Skeletal muscle tissue (tissue), 4 donors: ENCODE measurements around the gene MTA1. TPM values are rescaled to one million over a fixed set of nuclear protein-coding genes. Genes with fewer than 3 reads are reported as not detected.

ENCODE experiments used
- H3K27ac ChIP-seq: one replicate; pipeline ENCODE4 v1.7.0; 2013; ENCODE audit warnings: mild to moderate bottlenecking, low read depth, low read length, inconsistent platforms
- H3K27me3 ChIP-seq, 3 donors: one replicate each; pipeline ENCODE4 v1.7.0; 2013; ENCODE audit warnings: low read length in 3 of 3; ENCODE audit not compliant: control insufficient read depth in 3 of 3, insufficient read depth in 3 of 3
- H3K36me3 ChIP-seq, 3 donors: one replicate each; pipeline ENCODE4 v1.7.0; 2013; ENCODE audit warnings: low read length in 3 of 3; ENCODE audit not compliant: control insufficient read depth in 3 of 3, insufficient read depth in 3 of 3
- H3K4me1 ChIP-seq, 3 donors: one replicate each; pipeline ENCODE4 v1.7.0; 2013; ENCODE audit warnings: low read length in 3 of 3, mild to moderate bottlenecking in 3 of 3; ENCODE audit not compliant: control insufficient read depth in 3 of 3, insufficient read depth in 3 of 3
- H3K4me3 ChIP-seq, 3 donors: one replicate each; pipeline ENCODE4 v1.7.0; 2013; ENCODE audit warnings: low read length in 3 of 3
- H3K9ac ChIP-seq, 3 donors: one replicate each; pipeline ENCODE4 v1.7.0; 2013; ENCODE audit warnings: low read length in 3 of 3, mild to moderate bottlenecking in 3 of 3, moderate library complexity in 2 of 3, low read depth in 1 of 3
- H3K9me3 ChIP-seq, 3 donors: one replicate each; pipeline ENCODE4 v1.7.0; 2013; ENCODE audit warnings: low read length in 3 of 3; ENCODE audit not compliant: control insufficient read depth in 3 of 3
- total RNA-seq: library from RNA; depleted of rRNA; stranded (reverse); fragments of >200 nt; gene quantifications from one replicate; pipeline ENCODE4 v1.2.3, GENCODE V29; 2014
- donor health status: Osteomylitis.

The MTA1 gene
- total RNA-seq, 1 donor from 2014 or later: 19.3 TPM

- H3K27me3 ChIP-seq: peaks cover 8 to 30% (median 16%) of the 10 kb centered on the region in 3 donors
Measured at GRCh38 chr14:105409364-105409763, 10.3 kb upstream of the MTA1 start.

GRCh38 chr14:105410642-105411016, 9.0 kb upstream of the MTA1 start:
- H3K27me3 ChIP-seq: peaks cover 8 to 30% (median 16%) of the 10 kb centered on the region in 3 donors
- H3K9ac ChIP-seq: no peak overlapping the region
- no peaks in the 10 kb centered on the region for H3K36me3 ChIP-seq
- H3K9me3 ChIP-seq: no peaks in the 10 kb centered on the region
- H3K4me1 ChIP-seq: peaks cover 10 to 29% (median 26%) of the 10 kb centered on the region in 3 donors
- peak overlapping the region in 2 of 3 donors; percentile 32 to 35 for H3K4me3 ChIP-seq
- no peak overlapping the region for H3K27ac ChIP-seq

More at GRCh38 chr14:105409364-105409763, 10.3 kb upstream of the MTA1 start:
- Histone ChIP-seq H3K4me3 (no peak overlapping the region), H3K9ac (no peak overlapping the region), H3K4me1 (peaks cover 10 to 21% (median 20%) of the 10 kb centered on the region in 3 donors), H3K36me3 (no peaks in the 10 kb centered on the region), H3K9me3 (no peaks in the 10 kb centered on the region), H3K27ac (no peak overlapping the region)

- Histone ChIP-seq H3K9me3 (no peaks in the 10 kb centered on the region), H3K27ac (no peak overlapping the region), H3K9ac (peak overlapping the region in 1 of 3 donors; percentile 25), H3K4me1 (peaks cover 10 to 33% (median 32%) of the 10 kb centered on the region in 3 donors), H3K36me3 (no peaks in the 10 kb centered on the region), H3K4me3 (peak overlapping the region; percentile 32 to 45 (median 35)), H3K27me3 (peaks cover 8 to 30% (median 16%) of the 10 kb centered on the region in 3 donors)
Measured at GRCh38 chr14:105411017-105411941, 8.3 kb upstream of the MTA1 start.

GRCh38 chr14:105411985-105412770, 7.4 kb upstream of the MTA1 start:
- H3K9ac ChIP-seq: no peak overlapping the region
- H3K4me1 ChIP-seq: peaks cover 10 to 34% (median 33%) of the 10 kb centered on the region in 3 donors
- no peak overlapping the region for H3K4me3 ChIP-seq
- H3K9me3 ChIP-seq: no peaks in the 10 kb centered on the region
- no peak overlapping the region for H3K27ac ChIP-seq
- peaks cover 8 to 30% (median 16%) of the 10 kb centered on the region in 3 donors for H3K27me3 ChIP-seq
- no peaks in the 10 kb centered on the region for H3K36me3 ChIP-seq

- no peaks in the 10 kb centered on the region for H3K9me3 ChIP-seq
- no peak overlapping the region for H3K27ac ChIP-seq
- H3K36me3 ChIP-seq: no peaks in the 10 kb centered on the region
- peak overlapping the region in 1 of 3 donors; percentile 45 for H3K9ac ChIP-seq
- peaks cover 8 to 30% (median 16%) of the 10 kb centered on the region in 3 donors for H3K27me3 ChIP-seq
- no peak overlapping the region for H3K4me3 ChIP-seq
- peaks cover 10 to 34% (median 33%) of the 10 kb centered on the region in 3 donors for H3K4me1 ChIP-seq
Measured at GRCh38 chr14:105412771-105413543, 6.7 kb upstream of the MTA1 start.

- peaks cover 11 to 38% (median 36%) of the 10 kb centered on the region in 3 donors for H3K4me1 ChIP-seq
- peaks cover 8 to 30% (median 16%) of the 10 kb centered on the region in 3 donors for H3K27me3 ChIP-seq
- peak overlapping the region in 1 of 3 donors; percentile 45 for H3K9ac ChIP-seq
- no peaks in the 10 kb centered on the region for H3K9me3 ChIP-seq
- H3K4me3 ChIP-seq: no peak overlapping the region
- no peaks in the 10 kb centered on the region for H3K36me3 ChIP-seq
- no peak overlapping the region for H3K27ac ChIP-seq
Measured at GRCh38 chr14:105413544-105413886, 6.1 kb upstream of the MTA1 start.

- Histone ChIP-seq H3K9ac (peak overlapping the region; percentile 61 to 73 (median 72)), H3K27ac (peak overlapping the region; percentile 62), H3K4me1 (peaks cover 20 to 49% (median 46%) of the 10 kb centered on the region in 3 donors), H3K27me3 (peaks cover 8 to 29% (median 16%) of the 10 kb centered on the region in 3 donors), H3K36me3 (no peaks in the 10 kb centered on the region), H3K9me3 (no peaks in the 10 kb centered on the region), H3K4me3 (peak overlapping the region; percentile 57 to 62 (median 58))
Measured at GRCh38 chr14:105414456-105415371, 4.9 kb upstream of the MTA1 start.

- Histone ChIP-seq H3K9me3 (no peaks in the 10 kb centered on the region), H3K9ac (peak overlapping the region; percentile 40 to 73 (median 72)), H3K4me1 (peaks cover 25 to 51% (median 50%) of the 10 kb centered on the region in 3 donors), H3K36me3 (no peaks in the 10 kb centered on the region), H3K27ac (peak overlapping the region; percentile 62), H3K27me3 (peaks cover 3 to 18% (median 11%) of the 10 kb centered on the region in 3 donors), H3K4me3 (peak overlapping the region; percentile 45 to 62 (median 57))
Measured at GRCh38 chr14:105415481-105416428, 3.9 kb upstream of the MTA1 start.
